ENCODE measurements around the gene SHISA9.

- TF ChIP-seq CTCF (IDR thresholded peaks at IDR 0.05), result no peak
- TF ChIP-seq POLR2A (IDR thresholded peaks at IDR 0.05), result no peak
Measured at GRCh38 chr16:13148294-13148693, 246.9 kb downstream of the SHISA9 start.

Measured in stomach (tissue), 4 donors.